HEK293 (cell line): ENCODE results near the gene PRICKLE3.
"Not testable (repeated sequence)": the region's sequence is repeated elsewhere in the genome, so short reads cannot be mapped to it uniquely, and the experiment has no call there.

Source experiments
- CTCF ChIA-PET: fragments of 350-600 bp; formaldehyde crosslinking; extraction: SDS; loops from one replicate; lab custom pipeline; 2021; ENCODE audit warnings: antibody characterized with exemption; lab: Yijun Ruan, JAX
- POLR2A ChIA-PET: fragments of 300-600 bp; formaldehyde crosslinking; extraction: SDS; loops from one replicate; lab custom pipeline; 2020; ENCODE audit warnings: antibody characterized with exemption, inconsistent platforms; lab: Yijun Ruan, JAX
- H3K27ac ChIP-seq: fragments of 200-500 bp; sonication (Bioruptor generic); 2 replicates; pipeline ENCODE4 v1.5.1; 2014; ENCODE audit warnings: low read depth, low read length, control low read depth, inconsistent platforms; ENCODE audit errors: extremely low read depth
- H3K36me3 ChIP-seq, 2 experiments: fragments of 200-500 bp in 1 of 2; sonication (Bioruptor generic) in 1 of 2; 1 replicate in 1 of 2; 2 replicates in 1 of 2; pipeline ENCODE4 v1.5.1; 2014 to 2017; ENCODE audit warnings: inconsistent platforms in 2 of 2, low read length in 2 of 2; ENCODE audit not compliant: control insufficient read depth in 2 of 2, insufficient read depth in 1 of 2
- H3K4me1 ChIP-seq: fragments of 200-500 bp; sonication (Bioruptor generic); 2 replicates; pipeline ENCODE4 v1.5.1; 2014; ENCODE audit warnings: mild to moderate bottlenecking, low read length, inconsistent platforms; ENCODE audit not compliant: control insufficient read depth, insufficient read depth
- H3K4me3 ChIP-seq: 2 replicates; pipeline ENCODE4 v1.5.1; 2011; ENCODE audit warnings: low read depth, mild to moderate bottlenecking, control low read depth, low read length, moderate library complexity
- H3K9me3 ChIP-seq: fragments of 200-500 bp; sonication (Bioruptor generic); 2 replicates; pipeline ENCODE4 v1.5.1; 2014; ENCODE audit warnings: low read depth, low read length, inconsistent platforms; ENCODE audit not compliant: control insufficient read depth, insufficient read depth
- IKZF3 ChIP-seq: fragments of 450-650 bp; IDR thresholded peaks from 2 replicates; pipeline ENCODE4 v1.5.0; 2018; ENCODE audit warnings: missing biosample characterization, mild to moderate bottlenecking, missing genetic modification characterization, moderate library complexity
- KLF10 ChIP-seq: fragments of 450-650 bp; IDR thresholded peaks from 2 replicates; pipeline ENCODE4 v1.5.1; 2018; ENCODE audit warnings: missing biosample characterization, mild to moderate bottlenecking, missing genetic modification characterization
- KLF7 ChIP-seq: fragments of 450-650 bp; formaldehyde crosslinking; IDR thresholded peaks from 2 replicates; pipeline ENCODE4 v1.5.1; 2016; ENCODE audit warnings: missing biosample characterization, missing genetic modification characterization, borderline replicate concordance
- PATZ1 ChIP-seq: fragments of 450-650 bp; formaldehyde crosslinking; IDR thresholded peaks from 2 replicates; pipeline ENCODE4 v1.5.1; 2016; ENCODE audit warnings: missing biosample characterization, missing genetic modification characterization
- SETDB1 ChIP-seq: IDR thresholded peaks from one replicate; pipeline ENCODE4 v1.6.1; 2017; ENCODE audit warnings: mild to moderate bottlenecking, low read length, moderate library complexity, mixed read lengths; ENCODE audit not compliant: insufficient read length
- ZBTB1 ChIP-seq: fragments of 450-650 bp; formaldehyde crosslinking; IDR thresholded peaks from 2 replicates; pipeline ENCODE4 v1.5.1; 2016; ENCODE audit warnings: missing biosample characterization, missing genetic modification characterization
- ZBTB44 ChIP-seq: fragments of 450-650 bp; IDR thresholded peaks from 2 replicates; pipeline ENCODE4 v1.5.1; 2018; ENCODE audit warnings: missing biosample characterization, mild to moderate bottlenecking, missing genetic modification characterization
- ZBTB48 ChIP-seq: fragments of 450-650 bp; formaldehyde crosslinking; IDR thresholded peaks from 2 replicates; pipeline ENCODE4 v1.5.1; 2016; ENCODE audit warnings: missing biosample characterization, missing genetic modification characterization
- ZFP37 ChIP-seq: fragments of 450-650 bp; formaldehyde crosslinking; IDR thresholded peaks from 2 replicates; pipeline ENCODE4 v1.5.1; 2016; ENCODE audit warnings: missing biosample characterization, missing genetic modification characterization
- ZNF2 ChIP-seq: fragments of 450-650 bp; formaldehyde crosslinking; IDR thresholded peaks from 2 replicates; pipeline ENCODE4 v1.5.1; 2016; ENCODE audit warnings: missing biosample characterization, missing genetic modification characterization
- ZNF366 ChIP-seq: fragments of 450-650 bp; formaldehyde crosslinking; conservative IDR thresholded peaks from 2 replicates; pipeline ENCODE4 v1.5.1; 2016; ENCODE audit warnings: missing biosample characterization, missing genetic modification characterization
- ZNF394 ChIP-seq: fragments of 450-650 bp; formaldehyde crosslinking; IDR thresholded peaks from 2 replicates; pipeline ENCODE4 v1.5.1; 2016; ENCODE audit warnings: missing biosample characterization, missing genetic modification characterization, mild to moderate bottlenecking, moderate library complexity, borderline replicate concordance
- ZNF426 ChIP-seq: fragments of 450-650 bp; formaldehyde crosslinking; IDR thresholded peaks from 2 replicates; pipeline ENCODE4 v1.5.1; 2017; ENCODE audit warnings: missing biosample characterization, missing genetic modification characterization, mild to moderate bottlenecking, inconsistent platforms, moderate library complexity
- ZNF514 ChIP-seq: fragments of 450-650 bp; formaldehyde crosslinking; IDR thresholded peaks from 2 replicates; pipeline ENCODE4 v1.5.1; 2016; ENCODE audit warnings: missing biosample characterization, missing genetic modification characterization
- ZNF518A ChIP-seq: fragments of 450-650 bp; formaldehyde crosslinking; conservative IDR thresholded peaks from 2 replicates; pipeline ENCODE4 v1.5.1; 2016; ENCODE audit warnings: low read depth, missing biosample characterization, missing genetic modification characterization
- ZNF529 ChIP-seq: fragments of 450-650 bp; formaldehyde crosslinking; IDR thresholded peaks from 2 replicates; pipeline ENCODE4 v1.5.1; 2017; ENCODE audit warnings: missing genetic modification characterization, missing biosample characterization; ENCODE audit not compliant: insufficient replicate concordance
- ZNF580 ChIP-seq: fragments of 450-650 bp; formaldehyde crosslinking; IDR thresholded peaks from 2 replicates; pipeline ENCODE4 v1.5.1; 2016; ENCODE audit warnings: missing biosample characterization, missing genetic modification characterization
- ZNF596 ChIP-seq: fragments of 450-650 bp; IDR thresholded peaks from 2 replicates; pipeline ENCODE4 v1.5.0; 2018; ENCODE audit warnings: missing biosample characterization, mild to moderate bottlenecking, missing genetic modification characterization, moderate library complexity
- ZNF664 ChIP-seq: fragments of 450-650 bp; formaldehyde crosslinking; IDR thresholded peaks from 2 replicates; pipeline ENCODE4 v1.5.1; 2016; ENCODE audit warnings: missing biosample characterization, missing genetic modification characterization
- ZNF768 ChIP-seq: fragments of 450-650 bp; formaldehyde crosslinking; IDR thresholded peaks from 2 replicates; pipeline ENCODE4 v1.5.1; 2018; ENCODE audit warnings: missing biosample characterization, mild to moderate bottlenecking, missing genetic modification characterization
- ZNF830 ChIP-seq: fragments of 450-650 bp; IDR thresholded peaks from 2 replicates; pipeline ENCODE4 v1.5.0; 2018; ENCODE audit warnings: missing biosample characterization, missing genetic modification characterization, low read depth, mild to moderate bottlenecking, moderate library complexity
- ZXDB ChIP-seq: fragments of 450-650 bp; formaldehyde crosslinking; IDR thresholded peaks from 2 replicates; pipeline ENCODE4 v1.5.1; 2016; ENCODE audit warnings: missing biosample characterization, missing genetic modification characterization

The PRICKLE3 gene

GRCh38 chrX:49139713-49140112 is 46.5 kb downstream of the PRICKLE3 start (continued):
- TF ChIP-seq PATZ1 (no peak), ZBTB44 (tag by site-specific recombination) (no peak), ZNF2 (tag by site-specific recombination) (no peak)

GRCh38 chrX:49137492-49137891 is 48.7 kb downstream of the PRICKLE3 start:
- Histone ChIP-seq H3K4me3 (no peak overlapping the region), H3K9me3 (no peaks in the 10 kb centered on the region), H3K36me3 (no peaks in the 10 kb centered on the region), H3K27ac (no peak overlapping the region), H3K4me1 (no peaks in the 10 kb centered on the region)
- POLR2A ChIA-PET: interaction anchor here (0.6 kb wide), 1 partner anchor 1919 kb away, joined by 4 read pairs; no protein-coding TSS in a partner anchor
- CTCF ChIA-PET: interaction anchor here (1.1 kb wide), 1 partner anchor 26 kb away, joined by 4 read pairs; no protein-coding TSS in a partner anchor
- TF ChIP-seq SETDB1 (no peak), ZBTB48 (no peak), KLF10 (tag by site-specific recombination) (no peak), IKZF3 (tag by site-specific recombination) (no peak), ZNF830 (tag by site-specific recombination) (no peak), ZNF768 (tag by site-specific recombination) (no peak)

- CTCF ChIA-PET: no interaction called here
- H3K36me3 ChIP-seq: no peaks in the 10 kb centered on the region
- POLR2A ChIA-PET: no interaction called here
- TF ChIP-seq ZNF596 (tag by site-specific recombination) (no peak), ZNF366 (tag by site-specific recombination) (peak; percentile 77)
- no peak overlapping the region for H3K27ac ChIP-seq
- H3K9me3 ChIP-seq: no peaks in the 10 kb centered on the region
- no peak overlapping the region for H3K4me3 ChIP-seq
- no peaks in the 10 kb centered on the region for H3K4me1 ChIP-seq
Measured at GRCh38 chrX:49133759-49134158, 52.4 kb downstream of the PRICKLE3 start.

- H3K27ac ChIP-seq, H3K4me1 ChIP-seq, H3K4me3 ChIP-seq, POLR2A ChIA-PET, CTCF ChIA-PET, H3K36me3 ChIP-seq, H3K9me3 ChIP-seq: not testable (repeated sequence)
- TF ChIP-seq ZXDB (peak; percentile 53; the same call in 1 of the 2 replicates), KLF7 (tag by site-specific recombination) (peak; percentile 48; the same call in 1 of the 2 replicates), ZNF394 (tag by site-specific recombination) (peak; percentile 90; the same call in 1 of the 2 replicates), ZNF518A (peak; percentile 85), ZNF580 (0 out of 2 replicates have a peak, but pooled peaks have one; percentile 34), ZFP37 (0 out of 2 replicates have a peak, but pooled peaks have one; percentile 49), ZNF514 (tag by site-specific recombination) (0 out of 2 replicates have a peak, but pooled peaks have one; percentile 58), ZBTB1 (tag by site-specific recombination) (peak; percentile 36; the same call in 1 of the 2 replicates), ZNF426 (tag by site-specific recombination) (peak; percentile 89), ZNF529 (tag by site-specific recombination) (peak; percentile 50), ZNF664 (tag by site-specific recombination) (peak; percentile 55; the same call in 1 of the 2 replicates)
Measured at GRCh38 chrX:49132275-49132674, 53.9 kb downstream of the PRICKLE3 start.
